ENCODE data around the gene SLC19A3. TPM values are rescaled to one million over a fixed set of nuclear protein-coding genes. Genes with fewer than 3 reads are reported as not detected.
"Not testable (repeated sequence)": the region's sequence is repeated elsewhere in the genome, so short reads cannot be mapped to it uniquely, and the experiment has no call there.

Gene SLC19A3
- total RNA-seq, 4 donors from 2014 or later: 0.42 to 1.1 (median 0.56) TPM

GRCh38 chr2:227728035-227728434, 10.2 kb upstream of the SLC19A3 start, which contains the start of gene SCYGR7:
Gene SCYGR7 (plus strand): TSS chr2:227728335. CDS start chr2:227728335, 0 bp downstream.
- WGBS, 2 donors: 81 to 88% methylated on average over 2 to 3 of the region's 5 CpGs
- TF ChIP-seq CTCF (IDR thresholded peaks at IDR 0.05) (no peak), POLR2A (IDR thresholded peaks at IDR 0.05) (no peak)
- no peaks in the 10 kb centered on the region for H3K4me1 ChIP-seq
- H3K9me3 ChIP-seq: no peaks in the 10 kb centered on the region
- DNase-seq: no peak
- H3K27ac ChIP-seq: no peak within 1 kb of the TSS
- peaks cover 0 to 26% (median 0%) of the 10 kb centered on the region in 4 donors for H3K27me3 ChIP-seq
- no peak within 1 kb of the TSS for H3K4me3 ChIP-seq
- intact Hi-C loops (cut with DNase I): no loop called here
- H3K36me3 ChIP-seq: no peaks in the 10 kb centered on the region

- WGBS, 2 donors: 73 to 81% methylated on average over 2 to 8 of the region's 15 CpGs
- intact Hi-C loops (cut with DNase I): no loop called here
- peaks cover 0 to 12% (median 0%) of the 10 kb centered on the region in 4 donors for H3K27me3 ChIP-seq
- H3K27ac ChIP-seq: no peak within 1 kb of the TSS
- TF ChIP-seq CTCF (IDR thresholded peaks at IDR 0.05) (no peak), POLR2A (IDR thresholded peaks at IDR 0.05) (no peak)
- H3K9me3 ChIP-seq: no peaks in the 10 kb centered on the region
- no peak for DNase-seq
- no peak within 1 kb of the TSS for H3K4me3 ChIP-seq
- H3K36me3 ChIP-seq: no peaks in the 10 kb centered on the region
- no peaks in the 10 kb centered on the region for H3K4me1 ChIP-seq
These were observed 6.7 kb upstream of the SLC19A3 start, which contains the start of gene SCYGR6 for GRCh38 chr2:227724394-227725039. Gene SCYGR6 (minus strand): TSS chr2:227724757. CDS start chr2:227724757, 0 bp downstream.

- intact Hi-C loops (cut with DNase I); DNase-seq; H3K36me3 ChIP-seq; H3K9me3 ChIP-seq; H3K4me3 ChIP-seq; H3K27ac ChIP-seq: not testable (repeated sequence)
- Histone ChIP-seq H3K27me3 (peaks cover 0 to 11% (median 0%) of the 10 kb centered on the region in 4 donors), H3K4me1 (peaks cover 4 to 12% (median 9%) of the 10 kb centered on the region in 3 donors)
- 45 to 59% methylated on average over 4 to 5 of the region's 7 CpGs for WGBS, 2 donors
These were observed 5.0 kb upstream of the SLC19A3 start for GRCh38 chr2:227722821-227723220.

- Histone ChIP-seq H3K9me3 (no peaks in the 10 kb centered on the region), H3K4me1 (peaks cover 8 to 20% (median 12%) of the 10 kb centered on the region in 3 donors), H3K27me3 (peaks cover 0 to 12% (median 0%) of the 10 kb centered on the region in 4 donors), H3K36me3 (no peaks in the 10 kb centered on the region), H3K27ac (no peak overlapping the region), H3K4me3 (no peak overlapping the region)
- intact Hi-C loops (cut with DNase I): no loop called here
- TF ChIP-seq CTCF (IDR thresholded peaks at IDR 0.05) (no peak), POLR2A (IDR thresholded peaks at IDR 0.05) (no peak)
- 57 to 63% methylated on average over 2 to 4 of the region's 4 CpGs for WGBS, 2 donors
- DNase-seq: no peak
These were observed 2.9 kb upstream of the SLC19A3 start for GRCh38 chr2:227720680-227721079.

GRCh38 chr2:227719641-227720040, 1.8 kb upstream of the SLC19A3 start:
- Histone ChIP-seq H3K27ac (no peak overlapping the region), H3K9me3 (no peaks in the 10 kb centered on the region), H3K4me3 (no peak overlapping the region), H3K36me3 (no peaks in the 10 kb centered on the region), H3K4me1 (peaks cover 8 to 20% (median 12%) of the 10 kb centered on the region in 3 donors), H3K27me3 (peaks cover 0 to 9% (median 0%) of the 10 kb centered on the region in 4 donors)
- intact Hi-C loops (cut with DNase I): no loop called here
- DNase-seq: no peak
- 69 to 87% methylated on average over 4 of the region's 4 CpGs for WGBS, 2 donors
- TF ChIP-seq CTCF (IDR thresholded peaks at IDR 0.05) (no peak), POLR2A (IDR thresholded peaks at IDR 0.05) (no peak)
